Measurements from ENCODE around the gene UMAD1.

UMAD1 gene

GRCh38 chr7:7876419-7876818 is 235.9 kb downstream of the UMAD1 start:
- Histone ChIP-seq H3K27me3 (ENCODE audit: control insufficient read depth in 1 of 2, insufficient read depth in 1 of 2, low read length in 2 of 2) (no peaks in the 10 kb centered on the region), H2BK12ac (ENCODE audit: low read length in 2 of 2) (no peak overlapping the region), H3K23ac (ENCODE audit: low read length in 2 of 2) (no peak overlapping the region), H3K4me3 (ENCODE audit: insufficient read depth in 1 of 2, low read depth in 1 of 2, low read length in 2 of 2) (no peak overlapping the region), H4K8ac (ENCODE audit: low read length) (no peak overlapping the region), H3K4me1 (ENCODE audit: control insufficient read depth, insufficient read depth, low read depth, low read length) (no peaks in the 10 kb centered on the region), H3K4ac (ENCODE audit: low read depth in 1 of 2, low read length in 2 of 2) (no peak overlapping the region), H3K27ac (ENCODE audit: low read length, poor library complexity, severe bottlenecking) (no peak overlapping the region), H2BK15ac (ENCODE audit: low read depth, poor library complexity, severe bottlenecking) (no peak overlapping the region), H2AK5ac (ENCODE audit: low read length, severe bottlenecking) (no peak overlapping the region), H3K9me3 (ENCODE audit: control insufficient read depth, low read length) (no peaks in the 10 kb centered on the region), H3K9ac (ENCODE audit: low read length) (no peak overlapping the region), H3K36me3 (ENCODE audit: control insufficient read depth in 1 of 2, insufficient read depth in 2 of 2, low read depth in 1 of 2, low read length in 2 of 2) (no peaks in the 10 kb centered on the region), H4K91ac (ENCODE audit: low read length) (no peak overlapping the region), H2BK120ac (ENCODE audit: low read depth, low read length) (no peak overlapping the region), H3K14ac (ENCODE audit: low read length in 2 of 2) (no peak overlapping the region), H3K4me2 (ENCODE audit: low read length, poor library complexity, severe bottlenecking) (no peak overlapping the region), H2AFZ (ENCODE audit: low read depth, low read length) (no peak overlapping the region), H3K18ac (ENCODE audit: low read depth in 1 of 2, low read length in 2 of 2) (no peak overlapping the region), H2BK5ac (ENCODE audit: low read depth, low read length, poor library complexity, severe bottlenecking) (no peak overlapping the region), H3K79me1 (replicated peaks; ENCODE audit: low read length, poor library complexity, severe bottlenecking) (no peaks in the 10 kb centered on the region)
- DNase-seq, result no peak
- WGBS, result no CpG with 5 or more reads among the region's 1 CpG

GRCh38 chr7:7881581-7881980 is 241.0 kb downstream of the UMAD1 start:
- Histone ChIP-seq H3K18ac (ENCODE audit: low read depth in 1 of 2, low read length in 2 of 2) (no peak overlapping the region), H3K36me3 (ENCODE audit: control insufficient read depth in 1 of 2, insufficient read depth in 2 of 2, low read depth in 1 of 2, low read length in 2 of 2) (no peaks in the 10 kb centered on the region), H2BK120ac (ENCODE audit: low read depth, low read length) (no peak overlapping the region), H4K91ac (ENCODE audit: low read length) (no peak overlapping the region), H3K27ac (ENCODE audit: low read length, poor library complexity, severe bottlenecking) (no peak overlapping the region), H3K9ac (ENCODE audit: low read length) (no peak overlapping the region), H3K14ac (ENCODE audit: low read length in 2 of 2) (no peak overlapping the region), H2AFZ (ENCODE audit: low read depth, low read length) (no peak overlapping the region), H3K4me2 (ENCODE audit: low read length, poor library complexity, severe bottlenecking) (no peak overlapping the region), H2BK15ac (ENCODE audit: low read depth, poor library complexity, severe bottlenecking) (no peak overlapping the region), H3K4ac (ENCODE audit: low read depth in 1 of 2, low read length in 2 of 2) (no peak overlapping the region), H3K27me3 (ENCODE audit: control insufficient read depth in 1 of 2, insufficient read depth in 1 of 2, low read length in 2 of 2) (no peaks in the 10 kb centered on the region), H3K4me3 (ENCODE audit: insufficient read depth in 1 of 2, low read depth in 1 of 2, low read length in 2 of 2) (no peak overlapping the region), H4K8ac (ENCODE audit: low read length) (no peak overlapping the region), H3K9me3 (ENCODE audit: control insufficient read depth, low read length) (no peaks in the 10 kb centered on the region), H2BK5ac (ENCODE audit: low read depth, low read length, poor library complexity, severe bottlenecking) (no peak overlapping the region), H3K23ac (ENCODE audit: low read length in 2 of 2) (no peak overlapping the region), H2AK5ac (ENCODE audit: low read length, severe bottlenecking) (no peak overlapping the region), H3K79me1 (replicated peaks; ENCODE audit: low read length, poor library complexity, severe bottlenecking) (no peaks in the 10 kb centered on the region), H3K4me1 (ENCODE audit: control insufficient read depth, insufficient read depth, low read depth, low read length) (no peaks in the 10 kb centered on the region), H2BK12ac (ENCODE audit: low read length in 2 of 2) (no peak overlapping the region)
- WGBS, result 87% methylated on average over 5 of the region's 6 CpGs
- DNase-seq, result no peak

- Histone ChIP-seq H3K18ac (ENCODE audit: low read depth in 1 of 2, low read length in 2 of 2) (no peak overlapping the region), H3K4ac (ENCODE audit: low read depth in 1 of 2, low read length in 2 of 2) (no peak overlapping the region), H3K36me3 (ENCODE audit: control insufficient read depth in 1 of 2, insufficient read depth in 2 of 2, low read depth in 1 of 2, low read length in 2 of 2) (no peaks in the 10 kb centered on the region), H4K8ac (ENCODE audit: low read length) (no peak overlapping the region), H2BK5ac (ENCODE audit: low read depth, low read length, poor library complexity, severe bottlenecking) (no peak overlapping the region), H2BK15ac (ENCODE audit: low read depth, poor library complexity, severe bottlenecking) (no peak overlapping the region), H3K4me1 (ENCODE audit: control insufficient read depth, insufficient read depth, low read depth, low read length) (no peaks in the 10 kb centered on the region), H3K79me1 (replicated peaks; ENCODE audit: low read length, poor library complexity, severe bottlenecking) (no peaks in the 10 kb centered on the region), H3K27ac (ENCODE audit: low read length, poor library complexity, severe bottlenecking) (no peak overlapping the region), H2BK120ac (ENCODE audit: low read depth, low read length) (no peak overlapping the region), H3K14ac (ENCODE audit: low read length in 2 of 2) (no peak overlapping the region), H2BK12ac (ENCODE audit: low read length in 2 of 2) (no peak overlapping the region), H3K23ac (ENCODE audit: low read length in 2 of 2) (no peak overlapping the region), H3K27me3 (ENCODE audit: control insufficient read depth in 1 of 2, insufficient read depth in 1 of 2, low read length in 2 of 2) (no peaks in the 10 kb centered on the region), H3K9ac (ENCODE audit: low read length) (no peak overlapping the region), H2AK5ac (ENCODE audit: low read length, severe bottlenecking) (no peak overlapping the region), H3K9me3 (ENCODE audit: control insufficient read depth, low read length) (no peaks in the 10 kb centered on the region), H2AFZ (ENCODE audit: low read depth, low read length) (no peak overlapping the region), H4K91ac (ENCODE audit: low read length) (no peak overlapping the region), H3K4me3 (ENCODE audit: insufficient read depth in 1 of 2, low read depth in 1 of 2, low read length in 2 of 2) (no peak overlapping the region), H3K4me2 (ENCODE audit: low read length, poor library complexity, severe bottlenecking) (no peak overlapping the region)
- DNase-seq, result no peak
- 93% methylated on average over 2 of the region's 2 CpGs for WGBS
Observed at GRCh38 chr7:7882888-7883287, 242.3 kb downstream of the UMAD1 start.

DNA sequence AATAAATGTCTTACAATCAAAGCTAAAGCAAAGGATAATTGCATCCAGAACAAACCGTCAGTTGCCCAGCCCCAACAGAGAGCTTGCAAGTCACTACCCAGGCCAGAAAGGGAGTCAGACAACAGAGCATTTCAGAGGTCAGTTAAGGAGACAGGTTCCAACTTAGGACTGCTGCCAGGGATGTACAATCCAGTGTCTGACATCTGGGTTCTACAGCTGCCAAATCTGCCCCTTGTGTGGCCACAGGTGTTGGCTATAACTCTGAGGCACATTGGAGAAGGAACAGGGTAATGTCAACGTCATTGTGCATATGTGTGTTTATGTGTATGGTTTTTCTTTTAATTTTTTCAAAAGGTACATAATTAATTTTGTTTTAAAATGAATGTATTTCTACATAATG is 242.8 kb downstream of the UMAD1 start:
- WGBS, result 100% methylated on average over 1 of the region's 2 CpGs
- DNase-seq, result no peak
- H3K36me3 ChIP-seq (ENCODE audit: control insufficient read depth in 1 of 2, insufficient read depth in 2 of 2, low read depth in 1 of 2, low read length in 2 of 2), result no peaks in the 10 kb centered on the region

More for the DNA sequence above, 242.8 kb downstream of the UMAD1 start:
- Histone ChIP-seq H2BK12ac (ENCODE audit: low read length in 2 of 2) (no peak overlapping the region), H2AK5ac (ENCODE audit: low read length, severe bottlenecking) (no peak overlapping the region), H3K14ac (ENCODE audit: low read length in 2 of 2) (no peak overlapping the region), H3K4me3 (ENCODE audit: insufficient read depth in 1 of 2, low read depth in 1 of 2, low read length in 2 of 2) (no peak overlapping the region), H3K27ac (ENCODE audit: low read length, poor library complexity, severe bottlenecking) (no peak overlapping the region), H3K9ac (ENCODE audit: low read length) (no peak overlapping the region), H3K27me3 (ENCODE audit: control insufficient read depth in 1 of 2, insufficient read depth in 1 of 2, low read length in 2 of 2) (no peaks in the 10 kb centered on the region), H2BK15ac (ENCODE audit: low read depth, poor library complexity, severe bottlenecking) (no peak overlapping the region), H2BK120ac (ENCODE audit: low read depth, low read length) (no peak overlapping the region), H2BK5ac (ENCODE audit: low read depth, low read length, poor library complexity, severe bottlenecking) (no peak overlapping the region), H4K91ac (ENCODE audit: low read length) (no peak overlapping the region), H3K4ac (ENCODE audit: low read depth in 1 of 2, low read length in 2 of 2) (no peak overlapping the region), H3K79me1 (replicated peaks; ENCODE audit: low read length, poor library complexity, severe bottlenecking) (no peaks in the 10 kb centered on the region), H2AFZ (ENCODE audit: low read depth, low read length) (no peak overlapping the region), H3K4me2 (ENCODE audit: low read length, poor library complexity, severe bottlenecking) (no peak overlapping the region), H4K8ac (ENCODE audit: low read length) (no peak overlapping the region), H3K4me1 (ENCODE audit: control insufficient read depth, insufficient read depth, low read depth, low read length) (no peaks in the 10 kb centered on the region), H3K9me3 (ENCODE audit: control insufficient read depth, low read length) (no peaks in the 10 kb centered on the region), H3K18ac (ENCODE audit: low read depth in 1 of 2, low read length in 2 of 2) (no peak overlapping the region), H3K23ac (ENCODE audit: low read length in 2 of 2) (no peak overlapping the region)

All from mesenchymal stem cell (in vitro differentiated cells and primary cell).